Mesothelial cell of epicardium (in vitro differentiated cells): Measurements from ENCODE around the gene RNF186. TPM values are rescaled to one million over a fixed set of nuclear protein-coding genes. Genes with fewer than 3 reads are reported as not detected.
A peak's percentile ranks its signal among the peaks of the same experiment; 100 is the strongest.

Experiments used
- DNase-seq, 2 experiments: peaks; one replicate each; pipeline ENCODE4 v3.0.0; 2021; ENCODE audit warnings: low spot score in 2 of 2; ENCODE audit not compliant: unreplicated experiment in 2 of 2
- H3K27ac Mint-ChIP-seq: 2 replicates; pipeline ENCODE4 v1.8.0; 2021; ENCODE audit warnings: mixed read lengths
- H3K27me3 Mint-ChIP-seq: 2 replicates; pipeline ENCODE4 v1.8.0; 2021; ENCODE audit warnings: low read depth, mixed read lengths
- H3K36me3 Mint-ChIP-seq: 2 replicates; pipeline ENCODE4 v1.8.0; 2021; ENCODE audit warnings: mixed read lengths
- H3K4me1 Mint-ChIP-seq: 2 replicates; pipeline ENCODE4 v1.8.0; 2021; ENCODE audit warnings: mixed read lengths
- H3K4me3 Mint-ChIP-seq: 2 replicates; pipeline ENCODE4 v1.8.0; 2021; ENCODE audit warnings: mild to moderate bottlenecking, moderate library complexity, mixed read lengths
- H3K9me3 Mint-ChIP-seq: 2 replicates; pipeline ENCODE4 v1.8.0; 2021; ENCODE audit warnings: mixed read lengths
- total RNA-seq: library from RNA; stranded (reverse); gene quantifications from 3 replicates; pipeline ENCODE4 v1.2.1, GENCODE V29; 2021
- TF ChIP-seq, protein P1 (sequence below): fragments of 200-600 bp; sonication (generic); IDR thresholded peaks from one replicate; pipeline ENCODE4 v1.5.0; 2021; ENCODE audit warnings: antibody characterized with exemption; ENCODE audit not compliant: unreplicated experiment

RNF186 gene, protein sequence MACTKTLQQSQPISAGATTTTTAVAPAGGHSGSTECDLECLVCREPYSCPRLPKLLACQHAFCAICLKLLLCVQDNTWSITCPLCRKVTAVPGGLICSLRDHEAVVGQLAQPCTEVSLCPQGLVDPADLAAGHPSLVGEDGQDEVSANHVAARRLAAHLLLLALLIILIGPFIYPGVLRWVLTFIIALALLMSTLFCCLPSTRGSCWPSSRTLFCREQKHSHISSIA
- total RNA-seq: not detected in 3 replicates

DNA sequence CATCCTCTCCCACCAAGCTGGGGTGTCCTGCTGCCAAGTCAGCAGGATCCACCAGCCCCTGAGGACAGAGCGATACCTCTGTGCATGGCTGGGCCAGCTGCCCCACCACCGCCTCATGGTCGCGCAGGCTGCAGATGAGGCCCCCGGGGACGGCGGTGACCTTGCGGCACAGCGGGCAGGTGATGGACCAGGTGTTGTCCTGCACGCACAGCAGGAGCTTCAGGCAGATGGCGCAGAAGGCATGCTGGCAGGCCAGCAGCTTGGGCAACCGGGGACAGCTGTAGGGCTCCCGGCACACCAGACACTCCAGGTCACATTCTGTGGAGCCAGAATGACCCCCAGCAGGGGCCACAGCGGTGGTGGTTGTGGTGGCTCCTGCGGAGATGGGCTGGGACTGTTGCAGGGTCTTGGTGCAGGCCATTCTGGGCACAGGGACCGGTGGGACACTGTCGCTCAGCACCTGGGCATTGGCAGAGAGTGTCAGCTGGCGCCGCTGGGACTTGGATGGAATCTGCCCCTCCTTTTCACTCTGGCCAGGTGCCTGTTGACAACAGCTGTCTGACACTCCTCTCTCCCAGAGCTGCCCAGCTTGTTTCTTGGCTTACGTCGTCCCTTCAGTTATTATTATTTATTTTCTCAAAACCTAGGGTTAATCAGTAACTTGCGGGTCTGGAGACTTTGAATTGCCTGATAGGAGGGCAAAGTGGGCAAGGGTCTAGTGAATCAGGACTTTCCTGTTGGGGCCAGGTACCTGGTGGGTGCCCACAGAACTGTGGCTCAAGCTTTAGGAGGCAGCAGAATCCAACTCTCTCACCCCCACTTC lies at the start of gene RNF186:
RNF186 (minus strand) TSS at position 603 of the 823 bp plus-strand sequence; CDS start at position 421, 182 bp downstream.
- Mint-ChIP-seq H3K4me1 (peaks cover 2% of the 10 kb centered on the region), H3K27me3 (peaks cover 1% of the 10 kb centered on the region), H3K36me3 (no peaks in the 10 kb centered on the region), H3K27ac (no peak within 1 kb of the TSS), H3K4me3 (no peak within 1 kb of the TSS), H3K9me3 (no peaks in the 10 kb centered on the region)
- TF ChIP-seq, protein P1, sequence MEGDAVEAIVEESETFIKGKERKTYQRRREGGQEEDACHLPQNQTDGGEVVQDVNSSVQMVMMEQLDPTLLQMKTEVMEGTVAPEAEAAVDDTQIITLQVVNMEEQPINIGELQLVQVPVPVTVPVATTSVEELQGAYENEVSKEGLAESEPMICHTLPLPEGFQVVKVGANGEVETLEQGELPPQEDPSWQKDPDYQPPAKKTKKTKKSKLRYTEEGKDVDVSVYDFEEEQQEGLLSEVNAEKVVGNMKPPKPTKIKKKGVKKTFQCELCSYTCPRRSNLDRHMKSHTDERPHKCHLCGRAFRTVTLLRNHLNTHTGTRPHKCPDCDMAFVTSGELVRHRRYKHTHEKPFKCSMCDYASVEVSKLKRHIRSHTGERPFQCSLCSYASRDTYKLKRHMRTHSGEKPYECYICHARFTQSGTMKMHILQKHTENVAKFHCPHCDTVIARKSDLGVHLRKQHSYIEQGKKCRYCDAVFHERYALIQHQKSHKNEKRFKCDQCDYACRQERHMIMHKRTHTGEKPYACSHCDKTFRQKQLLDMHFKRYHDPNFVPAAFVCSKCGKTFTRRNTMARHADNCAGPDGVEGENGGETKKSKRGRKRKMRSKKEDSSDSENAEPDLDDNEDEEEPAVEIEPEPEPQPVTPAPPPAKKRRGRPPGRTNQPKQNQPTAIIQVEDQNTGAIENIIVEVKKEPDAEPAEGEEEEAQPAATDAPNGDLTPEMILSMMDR: no peak
- DNase-seq: peak in 1 of 2 experiments; percentile 35

DNA sequence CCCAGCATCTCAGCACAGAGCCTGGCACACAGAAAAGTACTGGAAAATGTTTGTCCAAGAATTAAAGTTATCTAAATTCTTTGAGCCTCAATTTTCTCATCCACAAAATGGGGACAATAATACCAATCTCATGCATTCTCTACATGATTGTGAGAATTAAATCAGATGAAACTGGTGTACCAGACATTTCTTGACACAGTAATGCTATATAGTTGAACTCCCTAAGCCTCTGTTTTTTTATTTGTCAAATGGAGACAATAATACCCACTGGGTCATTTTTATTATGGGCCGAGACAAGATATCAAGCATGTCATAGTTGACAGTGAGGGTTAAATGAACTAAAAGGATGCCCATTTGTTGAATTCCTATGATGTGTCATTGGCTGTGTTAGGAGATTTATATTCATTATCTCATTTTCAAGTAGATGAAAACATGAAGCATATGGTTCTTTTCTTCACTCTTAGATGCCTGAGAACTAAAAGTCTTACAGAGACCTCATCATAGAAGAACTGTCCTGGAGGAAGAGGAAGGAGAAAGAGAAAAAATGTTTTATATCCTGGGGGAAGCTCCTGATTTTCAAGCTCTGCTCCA lies 49.6 kb upstream of the RNF186 start:
- Mint-ChIP-seq H3K36me3 (peaks cover 2% of the 10 kb centered on the region), H3K27me3 (peaks cover 11% of the 10 kb centered on the region), H3K4me3 (no peak overlapping the region), H3K9me3 (peaks cover 9% of the 10 kb centered on the region), H3K4me1 (no peaks in the 10 kb centered on the region), H3K27ac (no peak overlapping the region)
- TF ChIP-seq, protein P1: no peak
- no peak for DNase-seq

DNA sequence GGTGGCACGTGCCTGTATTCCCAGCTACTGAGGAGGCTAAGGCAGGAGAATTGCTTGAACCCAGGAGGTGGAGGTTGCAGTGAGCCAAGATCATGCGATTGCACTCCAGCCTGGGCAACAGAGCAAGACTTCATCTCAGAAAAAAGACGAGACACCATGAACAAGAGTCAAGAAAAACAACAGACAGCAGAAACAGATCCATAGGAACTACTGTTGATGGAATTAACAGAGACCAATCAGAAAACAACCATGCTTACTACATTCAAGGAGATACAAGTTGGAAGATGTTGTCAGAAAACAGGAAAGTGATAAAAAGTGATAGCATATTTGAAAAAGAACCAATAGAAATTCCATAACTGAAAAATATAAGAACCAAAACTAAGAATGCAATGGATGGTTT lies 47.9 kb upstream of the RNF186 start:
- Mint-ChIP-seq H3K36me3 (peaks cover 2% of the 10 kb centered on the region), H3K27me3 (peaks cover 11% of the 10 kb centered on the region), H3K27ac (no peak overlapping the region), H3K4me1 (no peaks in the 10 kb centered on the region), H3K9me3 (peaks cover 9% of the 10 kb centered on the region), H3K4me3 (no peak overlapping the region)
- DNase-seq: no peak
- TF ChIP-seq, protein P1: no peak

DNA sequence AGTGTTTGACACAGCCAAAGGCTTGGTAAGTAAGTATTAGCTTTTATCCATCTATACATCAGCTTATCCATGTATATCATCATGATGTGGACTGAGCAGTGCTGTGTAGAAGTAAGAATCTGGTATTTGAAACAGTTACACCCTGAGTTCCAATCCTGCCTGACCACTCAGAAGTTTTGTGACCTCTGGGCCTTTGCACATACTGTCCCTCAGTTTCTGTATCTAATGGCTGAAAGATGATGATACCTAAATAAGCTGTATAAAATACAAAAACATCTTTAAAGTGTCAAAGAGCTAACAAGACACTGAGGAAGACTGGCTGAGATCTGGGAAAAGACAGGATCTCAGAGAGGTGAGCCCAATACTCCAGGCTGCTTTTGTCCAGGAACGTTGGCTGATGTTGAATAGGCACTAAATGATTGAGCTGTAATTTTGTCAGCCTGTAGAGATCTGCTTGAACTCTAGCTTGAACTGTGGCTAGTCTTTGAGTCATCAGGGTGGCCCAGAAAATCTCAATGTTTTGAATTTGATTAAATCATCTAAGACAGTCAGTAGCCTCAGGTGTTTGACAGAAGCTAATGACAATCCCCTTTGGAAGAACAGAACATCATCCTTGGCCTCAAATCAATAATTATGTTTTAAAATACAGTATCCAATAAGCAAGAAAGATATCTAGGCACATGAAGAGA lies 46.9 kb upstream of the RNF186 start:
- Mint-ChIP-seq H3K36me3 (peaks cover 2% of the 10 kb centered on the region), H3K9me3 (peaks cover 9% of the 10 kb centered on the region), H3K27ac (no peak overlapping the region), H3K4me3 (no peak overlapping the region), H3K27me3 (peaks cover 11% of the 10 kb centered on the region), H3K4me1 (no peaks in the 10 kb centered on the region)
- TF ChIP-seq, protein P1: no peak
- DNase-seq: no peak

DNA sequence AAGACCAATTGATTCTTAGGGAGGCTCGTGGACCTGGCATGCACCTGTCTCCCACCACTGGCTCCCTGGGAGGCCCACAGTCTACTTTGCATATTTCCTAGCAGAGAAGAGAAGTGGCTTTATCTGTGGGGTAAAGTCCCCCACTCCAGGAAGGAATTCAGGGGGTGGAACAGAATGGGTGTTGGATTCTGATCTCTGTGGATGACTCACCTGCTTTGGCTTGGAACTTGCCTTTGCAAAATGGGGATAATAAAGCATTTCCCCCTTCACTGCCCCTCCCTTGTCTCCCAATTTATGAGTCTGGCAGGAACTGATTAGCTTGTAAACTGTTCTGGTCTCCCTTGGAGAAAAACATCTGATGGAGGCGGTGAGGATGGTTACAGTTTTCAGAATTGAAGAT lies 46.0 kb upstream of the RNF186 start:
- Mint-ChIP-seq H3K9me3 (peaks cover 9% of the 10 kb centered on the region), H3K27ac (no peak overlapping the region), H3K4me1 (no peaks in the 10 kb centered on the region), H3K4me3 (no peak overlapping the region), H3K27me3 (peaks cover 9% of the 10 kb centered on the region), H3K36me3 (peaks cover 2% of the 10 kb centered on the region)
- TF ChIP-seq, protein P1: no peak
- DNase-seq: no peak
